IMR-90 (cell line): ENCODE results near the gene DOCK10.

Experiments used
- BHLHE40 ChIP-seq: fragments of 150-350 bp; IDR thresholded peaks from 2 replicates; pipeline ENCODE4 v1.6.1; 2016; ENCODE audit warnings: mild to moderate bottlenecking, low read depth, low read length
- MXI1 ChIP-seq: IDR thresholded peaks from 2 replicates; pipeline ENCODE4 v1.6.1; 2012; ENCODE audit warnings: low read depth, mild to moderate bottlenecking, low read length, moderate library complexity, borderline replicate concordance
- NFE2L2 ChIP-seq: fragments of 150-350 bp; IDR thresholded peaks from 2 replicates; pipeline ENCODE4 v1.6.1; 2016; ENCODE audit warnings: low read depth, mild to moderate bottlenecking, low read length
- POLR2A ChIP-seq: IDR thresholded peaks from 2 replicates; pipeline ENCODE4 v1.6.1; 2012; ENCODE audit warnings: mild to moderate bottlenecking, low read depth, low read length
- TF ChIP-seq, protein P1 (sequence below): conservative IDR thresholded peaks from 2 replicates; pipeline ENCODE4 v1.5.1; 2012; ENCODE audit warnings: mild to moderate bottlenecking, low read depth, low read length, improper control_type of control experiment

DNA sequence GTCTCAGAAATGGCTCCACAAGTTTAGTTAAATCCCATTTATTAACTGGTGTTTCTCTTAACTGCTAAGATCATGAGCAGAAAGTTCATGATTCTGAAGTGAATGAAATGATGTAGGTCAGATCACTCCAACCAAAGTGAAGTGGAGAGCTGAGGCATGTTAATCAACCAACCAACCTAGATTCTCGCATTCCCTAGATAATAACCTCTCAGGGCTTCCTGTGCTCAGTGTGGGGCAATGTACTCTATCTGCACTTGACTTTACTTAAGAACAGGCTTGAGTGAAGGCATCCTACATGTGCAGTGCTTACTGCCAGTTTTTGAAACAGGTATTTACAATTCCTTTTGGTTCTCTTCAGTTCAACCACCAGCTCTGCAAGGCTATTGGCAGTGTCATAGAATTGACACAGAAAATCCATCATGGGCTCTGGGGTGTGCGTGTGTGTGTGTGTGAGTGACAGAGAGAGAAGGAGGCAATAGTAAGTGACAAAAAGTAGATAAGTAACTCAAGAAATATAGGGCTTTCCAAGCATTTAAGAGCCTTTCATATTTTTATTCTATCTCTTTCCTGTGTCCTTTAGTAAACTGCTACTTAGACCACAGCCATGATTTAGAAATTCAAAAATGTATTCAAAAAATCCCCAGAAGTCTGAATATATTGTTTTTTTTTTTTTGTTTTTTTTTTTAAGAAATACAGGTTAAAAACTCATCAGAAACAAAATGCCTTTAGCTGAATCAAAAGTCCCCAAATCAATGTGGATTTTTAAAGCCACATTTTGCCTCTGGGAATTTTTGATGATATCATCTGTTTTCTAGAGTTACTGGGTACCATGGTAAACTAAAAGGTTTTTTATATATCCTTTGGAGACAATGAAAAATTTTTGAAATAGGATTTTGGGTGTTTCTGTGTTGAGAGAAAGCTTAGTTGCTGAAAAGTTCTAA is 28.6 kb downstream of the DOCK10 start:
- TF ChIP-seq BHLHE40 (no peak), POLR2A (no peak), NFE2L2 (no peak), MXI1 (no peak)
- TF ChIP-seq, protein P1, sequence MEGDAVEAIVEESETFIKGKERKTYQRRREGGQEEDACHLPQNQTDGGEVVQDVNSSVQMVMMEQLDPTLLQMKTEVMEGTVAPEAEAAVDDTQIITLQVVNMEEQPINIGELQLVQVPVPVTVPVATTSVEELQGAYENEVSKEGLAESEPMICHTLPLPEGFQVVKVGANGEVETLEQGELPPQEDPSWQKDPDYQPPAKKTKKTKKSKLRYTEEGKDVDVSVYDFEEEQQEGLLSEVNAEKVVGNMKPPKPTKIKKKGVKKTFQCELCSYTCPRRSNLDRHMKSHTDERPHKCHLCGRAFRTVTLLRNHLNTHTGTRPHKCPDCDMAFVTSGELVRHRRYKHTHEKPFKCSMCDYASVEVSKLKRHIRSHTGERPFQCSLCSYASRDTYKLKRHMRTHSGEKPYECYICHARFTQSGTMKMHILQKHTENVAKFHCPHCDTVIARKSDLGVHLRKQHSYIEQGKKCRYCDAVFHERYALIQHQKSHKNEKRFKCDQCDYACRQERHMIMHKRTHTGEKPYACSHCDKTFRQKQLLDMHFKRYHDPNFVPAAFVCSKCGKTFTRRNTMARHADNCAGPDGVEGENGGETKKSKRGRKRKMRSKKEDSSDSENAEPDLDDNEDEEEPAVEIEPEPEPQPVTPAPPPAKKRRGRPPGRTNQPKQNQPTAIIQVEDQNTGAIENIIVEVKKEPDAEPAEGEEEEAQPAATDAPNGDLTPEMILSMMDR, result no peak
